Measurements from ENCODE around the gene PLXND1. TPM values are rescaled to one million over a fixed set of nuclear protein-coding genes. Genes with fewer than 3 reads are reported as not detected.

PLXND1 gene
- total and polyA plus RNA-seq, 8 donors, result 175 to 263 (median 214) TPM

DNA sequence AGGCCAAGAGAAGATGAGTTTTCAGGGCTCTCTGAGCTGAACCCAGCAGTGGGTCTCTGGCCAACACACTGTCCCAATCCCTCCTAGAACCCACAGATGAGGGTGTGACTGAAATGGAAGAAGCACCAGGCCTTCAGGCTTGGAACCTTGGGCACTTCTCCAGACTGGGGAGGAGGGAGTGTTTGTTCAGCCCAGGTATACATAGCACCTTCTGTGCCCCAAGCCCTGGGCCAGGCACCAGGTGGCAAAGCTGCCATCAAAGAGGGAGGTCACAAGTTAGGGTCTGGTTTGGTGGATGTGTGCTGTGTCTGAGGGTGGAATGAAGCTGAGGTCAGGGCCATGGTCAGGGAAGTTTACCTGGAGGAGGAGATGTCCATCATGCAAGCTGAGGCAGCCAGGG is 93.9 kb downstream of the PLXND1 start:
- no peak overlapping the region for H3K27ac ChIP-seq
- TF ChIP-seq, protein P1, sequence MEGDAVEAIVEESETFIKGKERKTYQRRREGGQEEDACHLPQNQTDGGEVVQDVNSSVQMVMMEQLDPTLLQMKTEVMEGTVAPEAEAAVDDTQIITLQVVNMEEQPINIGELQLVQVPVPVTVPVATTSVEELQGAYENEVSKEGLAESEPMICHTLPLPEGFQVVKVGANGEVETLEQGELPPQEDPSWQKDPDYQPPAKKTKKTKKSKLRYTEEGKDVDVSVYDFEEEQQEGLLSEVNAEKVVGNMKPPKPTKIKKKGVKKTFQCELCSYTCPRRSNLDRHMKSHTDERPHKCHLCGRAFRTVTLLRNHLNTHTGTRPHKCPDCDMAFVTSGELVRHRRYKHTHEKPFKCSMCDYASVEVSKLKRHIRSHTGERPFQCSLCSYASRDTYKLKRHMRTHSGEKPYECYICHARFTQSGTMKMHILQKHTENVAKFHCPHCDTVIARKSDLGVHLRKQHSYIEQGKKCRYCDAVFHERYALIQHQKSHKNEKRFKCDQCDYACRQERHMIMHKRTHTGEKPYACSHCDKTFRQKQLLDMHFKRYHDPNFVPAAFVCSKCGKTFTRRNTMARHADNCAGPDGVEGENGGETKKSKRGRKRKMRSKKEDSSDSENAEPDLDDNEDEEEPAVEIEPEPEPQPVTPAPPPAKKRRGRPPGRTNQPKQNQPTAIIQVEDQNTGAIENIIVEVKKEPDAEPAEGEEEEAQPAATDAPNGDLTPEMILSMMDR (IDR thresholded peaks at IDR 0.05), result no peak
- H3K9me3 ChIP-seq, result no peaks in the 10 kb centered on the region
- no peaks in the 10 kb centered on the region for H3K27me3 ChIP-seq
- intact Hi-C loops (cut with DNase I), result no loop called here
- H3K4me1 ChIP-seq, result no peaks in the 10 kb centered on the region
- no peak overlapping the region for H3K4me3 ChIP-seq
- DNase-seq (no peak), ATAC-seq (no peak)
- peaks cover 0 to 61% of the 10 kb centered on the region in 2 donors for H3K36me3 ChIP-seq

GRCh38 chr3:129507181-129507831 is 99.2 kb downstream of the PLXND1 start:
- intact Hi-C loops (cut with DNase I), result no loop called here
- H3K9me3 ChIP-seq, result no peaks in the 10 kb centered on the region
- TF ChIP-seq, protein P1 (IDR thresholded peaks at IDR 0.05), result no peak
- H3K27me3 ChIP-seq, result no peaks in the 10 kb centered on the region
- no peak overlapping the region for H3K4me3 ChIP-seq
- peak; percentile 43 for ATAC-seq
- H3K4me1 ChIP-seq, result peaks cover 0 to 3% of the 10 kb centered on the region in 2 donors
- DNase-seq, result no peak
- peak overlapping the region in 1 of 2 donors; percentile 7 for H3K27ac ChIP-seq
- H3K36me3 ChIP-seq, result peaks cover 0 to 76% of the 10 kb centered on the region in 2 donors

- ATAC-seq (no peak), DNase-seq (no peak)
- H3K36me3 ChIP-seq, result peaks cover 0 to 77% of the 10 kb centered on the region in 2 donors
- H3K9me3 ChIP-seq, result no peaks in the 10 kb centered on the region
- H3K27ac ChIP-seq, result no peak overlapping the region
- H3K4me3 ChIP-seq, result no peak overlapping the region
- TF ChIP-seq, protein P1 (IDR thresholded peaks at IDR 0.05), result no peak
- intact Hi-C loops (cut with DNase I), result no loop called here
- H3K27me3 ChIP-seq, result no peaks in the 10 kb centered on the region
- H3K4me1 ChIP-seq, result peaks cover 0 to 3% of the 10 kb centered on the region in 2 donors
Measured at GRCh38 chr3:129506231-129506742, 100.2 kb downstream of the PLXND1 start.

- TF ChIP-seq, protein P1 (IDR thresholded peaks at IDR 0.05), result no peak
- H3K4me1 ChIP-seq, result peaks cover 0 to 9% of the 10 kb centered on the region in 2 donors
- H3K9me3 ChIP-seq, result no peaks in the 10 kb centered on the region
- no peaks in the 10 kb centered on the region for H3K27me3 ChIP-seq
- peaks cover 0 to 73% of the 10 kb centered on the region in 2 donors for H3K36me3 ChIP-seq
- ATAC-seq, result no peak
- intact Hi-C loops (cut with DNase I), result no loop called here
- no peak overlapping the region for H3K27ac ChIP-seq
- H3K4me3 ChIP-seq, result no peak overlapping the region
- no peak for DNase-seq
Measured at GRCh38 chr3:129505341-129505740, 101.1 kb downstream of the PLXND1 start.

Other genes with a start within 250 kb of the PLXND1 start
- gene EFCAB12, start 178.0 kb downstream of the PLXND1 start, total RNA-seq, result 1 to 10 TPM in 1 of 2 donors, under 1 TPM in 1; 0.47 to 3.5 TPM
- 1 to 10 TPM; 2.2 to 5.7 (median 4.1) TPM for gene EFCAB12, start 178.0 kb downstream of the PLXND1 start, polyA plus RNA-seq (ENCODE audit: insufficient read length in 6 of 6)
- gene MBD4, start 166.7 kb downstream of the PLXND1 start, total RNA-seq, result 10 to 100 TPM; 29.9 to 47.9 TPM
- 10 to 100 TPM; 46.4 to 62.1 (median 53.4) TPM for gene MBD4, start 166.7 kb downstream of the PLXND1 start, polyA plus RNA-seq (ENCODE audit: insufficient read length in 6 of 6)
- 10 to 100 TPM; 21.2 to 35.4 TPM for gene IFT122, start 166.5 kb downstream of the PLXND1 start, total RNA-seq
- gene IFT122, start 166.5 kb downstream of the PLXND1 start, polyA plus RNA-seq (ENCODE audit: insufficient read length in 6 of 6), result 10 to 100 TPM; 54.3 to 79.7 (median 75.2) TPM
- gene RHO, start 78.0 kb downstream of the PLXND1 start, total RNA-seq, result not detected
- gene RHO, start 78.0 kb downstream of the PLXND1 start, polyA plus RNA-seq (ENCODE audit: insufficient read length in 6 of 6), result under 1 TPM; 0.08 to 0.17 (median 0.09) TPM
- not detected for gene H1-8, start 63.5 kb downstream of the PLXND1 start, total RNA-seq
- not detected for gene H1-8, start 63.5 kb downstream of the PLXND1 start, polyA plus RNA-seq (ENCODE audit: insufficient read length in 6 of 6)